GM12878 (cell line): Measurements from ENCODE around the gene FXN. TPM values are rescaled to one million over a fixed set of nuclear protein-coding genes. Genes with fewer than 3 reads are reported as not detected.

Source experiments
- ATAC-seq: fragments of 200-7000 bp; cut with Tn5 transposase; 3 replicates; pipeline ENCODE4 v1.9.1; 2020; ENCODE audit warnings: mild to moderate bottlenecking, moderate library complexity
- BruUV-seq: library from RNA; stranded (reverse); fragments of 400-500 nt; replicated peaks from 2 replicates; lab custom pipeline; 2021; lab: Mats Ljungman, UMichigan
- CTCF ChIA-PET: fragments of 300-600 bp; sonication (Branson Sonifier 250); formaldehyde crosslinking; extraction: SDS; loops from one replicate; lab custom pipeline; 2021; ENCODE audit warnings: inconsistent platforms; lab: Yijun Ruan, JAX
- POLR2A ChIA-PET: fragments of 350-600 bp; formaldehyde crosslinking; extraction: SDS; loops from one replicate; lab custom pipeline; 2021; ENCODE audit warnings: inconsistent platforms; lab: Charles Lee
- RAD21 ChIA-PET: fragments of 300-600 bp; sonication (Branson Sonifier 250); formaldehyde crosslinking; loops from one replicate; lab custom pipeline; 2023; ENCODE audit warnings: antibody characterized with exemption; ENCODE audit not compliant: unreplicated experiment; lab: Charles Lee
- SMC1A ChIA-PET: fragments of 300-600 bp; sonication (Branson Sonifier 250); formaldehyde crosslinking; loops from one replicate; lab custom pipeline; 2023; ENCODE audit not compliant: unreplicated experiment, uncharacterized antibody; lab: Charles Lee
- DNase-seq: peaks from one replicate; pipeline ENCODE4 v3.0.0-alpha.2; 2011; ENCODE audit warnings: low read depth, low spot score
- FAIRE-seq: peaks from 3 replicates; lab custom pipeline; 2011; peaks lifted over from hg19 to GRCh38; lab: Jason Lieb, UNC
- H2AFZ ChIP-seq: 2 replicates; pipeline ENCODE4 v1.6.0; 2011; ENCODE audit warnings: low read depth, low read length, control low read depth; ENCODE audit not compliant: control insufficient read depth
- H3K27ac ChIP-seq: 2 replicates; pipeline ENCODE4 v1.5.1; 2011; ENCODE audit warnings: control low read depth; ENCODE audit not compliant: control insufficient read depth, insufficient read depth
- H3K27me3 ChIP-seq, 2 experiments: replicated peaks in 1 of 2; 2 replicates each; pipeline versions ENCODE4 v1.6.0 to v1.6.1; 2011; ENCODE audit warnings: low read length in 1 of 2; ENCODE audit not compliant: control insufficient read depth in 2 of 2, insufficient read depth in 2 of 2
- H3K36me3 ChIP-seq, 2 experiments: 2 replicates each; pipeline ENCODE4 v1.5.1; 2011; ENCODE audit warnings: low read length in 1 of 2; ENCODE audit not compliant: control insufficient read depth in 2 of 2, insufficient read depth in 2 of 2
- H3K4me1 ChIP-seq: 2 replicates; pipeline ENCODE4 v1.6.1; 2011; ENCODE audit warnings: mild to moderate bottlenecking, low read length, moderate library complexity, mixed read lengths; ENCODE audit not compliant: control insufficient read depth, insufficient read depth
- H3K4me2 ChIP-seq: 2 replicates; pipeline ENCODE4 v1.6.0; 2011; ENCODE audit warnings: control low read depth; ENCODE audit not compliant: control insufficient read depth, insufficient read depth
- H3K4me3 ChIP-seq: fragments of 200-600 bp; sonication (generic); 2 replicates; pipeline ENCODE4 v1.5.1; 2016
- H3K79me2 ChIP-seq: 2 replicates; pipeline ENCODE4 v1.6.0; 2011; ENCODE audit warnings: low read length; ENCODE audit not compliant: control insufficient read depth, insufficient read depth
- H3K9ac ChIP-seq: 2 replicates; pipeline ENCODE4 v1.8.0; 2011; ENCODE audit warnings: low read length, control low read depth, mixed read lengths; ENCODE audit not compliant: control insufficient read depth, insufficient read depth
- H3K9me3 ChIP-seq: replicated peaks from 3 replicates; pipeline ENCODE4 v1.5.1; 2011; ENCODE audit warnings: mild to moderate bottlenecking, low read length; ENCODE audit not compliant: control insufficient read depth, insufficient read depth
- H4K20me1 ChIP-seq: 2 replicates; pipeline ENCODE4 v1.6.0; 2011; ENCODE audit not compliant: control insufficient read depth, insufficient read depth
- EP300 ChIP-seq, 2 experiments: fragments of 150-350 bp in 1 of 2; IDR thresholded peaks; 2 replicates each; pipeline ENCODE4 v1.6.1; 2011 to 2012; ENCODE audit warnings: low read depth in 2 of 2, low read length in 2 of 2, borderline replicate concordance in 1 of 2, improper control_type of control experiment in 1 of 2, inconsistent platforms in 1 of 2; ENCODE audit not compliant: control insufficient read depth in 1 of 2
- HDAC2 ChIP-seq: fragments of 200-600 bp; sonication (generic); IDR thresholded peaks from 2 replicates; pipeline ENCODE4 v1.6.1; 2017
- NBN ChIP-seq: fragments of 450-650 bp; IDR thresholded peaks from 2 replicates; pipeline ENCODE4 v1.6.1; 2016
- SP1 ChIP-seq: IDR thresholded peaks from one replicate; pipeline ENCODE4 v1.6.1; 2011; ENCODE audit warnings: low read depth, low read length
- ZNF622 ChIP-seq: fragments of 450-650 bp; IDR thresholded peaks from 2 replicates; pipeline ENCODE4 v1.6.1; 2017; ENCODE audit warnings: mild to moderate bottlenecking, inconsistent platforms
- WGBS: methylation state at CpG from one replicate; pipeline ENCODE4 v1.1.6; 2016; ENCODE audit warnings: low lambda C conversion rate; ENCODE audit not compliant: insufficient replicate concordance, insufficient coverage; ENCODE audit errors: missing lambda C conversion rate; 5-methylcytosine and 5-hydroxymethylcytosine counted together
- in situ Hi-C: fragments of 300-500 bp; cut with MboI; formaldehyde crosslinking; loops from 9 replicates; pipeline ENCODE4 v1.14.3; 2018; ENCODE audit warnings: mixed read lengths
- intact Hi-C: fragments of 100-400 bp; cut with micrococcal nuclease; formaldehyde crosslinking; loops from one replicate; pipeline ENCODE4 v1.14.2; 2022; ENCODE audit not compliant: unreplicated experiment
- polyA plus RNA-seq, 11 experiments: library from polyadenylated mRNA; depleted of rRNA in 4 of 11; unstranded in 6 of 11; stranded (reverse) in 5 of 11; fragments of >200 nt; fragmentation: Nextera tagmentation in 4 of 11; fragmentation: Illumina TruSeq in 1 of 11; extraction: Ambion mirVana in 4 of 11; extraction: Trizol in 1 of 11; gene quantifications; 1 replicate in 1 of 11; 2 replicates in 10 of 11; pipeline versions ENCODE4 v1.2.1 to v1.2.3, GENCODE V29; 2011 to 2016; ENCODE audit warnings: inconsistent platforms in 2 of 11, missing spikeins in 2 of 11, low read depth in 1 of 11
- total RNA-seq, 4 experiments: library from RNA; depleted of rRNA in 3 of 4; stranded (reverse); fragments of >200 nt in 3 of 4; fragmentation: Illumina TruSeq in 1 of 4; extraction: Trizol in 1 of 4; gene quantifications; 2 replicates each; pipeline versions ENCODE4 v1.2.1 to v1.2.3, GENCODE V29; 2013 to 2021
- TF ChIP-seq, protein P1 (sequence below), 3 experiments: IDR thresholded peaks in 2 of 3; conservative IDR thresholded peaks in 1 of 3; 2 replicates each; pipeline ENCODE4 v1.5.1; 2011; ENCODE audit warnings: low read depth in 3 of 3, low read length in 3 of 3, mild to moderate bottlenecking in 3 of 3, control low read depth in 2 of 3, moderate library complexity in 2 of 3, inconsistent platforms in 1 of 3, mixed read lengths in 1 of 3; ENCODE audit not compliant: control insufficient read depth in 2 of 3, insufficient read depth in 1 of 3; ENCODE audit errors: extremely low read depth in 1 of 3
- TF ChIP-seq, protein P2 (sequence below): fragments of 450-650 bp; formaldehyde crosslinking; IDR thresholded peaks from 2 replicates; pipeline ENCODE4 v1.4.0; 2022; ENCODE audit warnings: mild to moderate bottlenecking, moderate library complexity

Gene FXN
- total and polyA plus RNA-seq, 10 of the 15 experiments (the other 5 are each of a cell fraction or from before 2014, with no cell fraction given), result 7.3 to 78.0 (median 23.2) TPM

DNA sequence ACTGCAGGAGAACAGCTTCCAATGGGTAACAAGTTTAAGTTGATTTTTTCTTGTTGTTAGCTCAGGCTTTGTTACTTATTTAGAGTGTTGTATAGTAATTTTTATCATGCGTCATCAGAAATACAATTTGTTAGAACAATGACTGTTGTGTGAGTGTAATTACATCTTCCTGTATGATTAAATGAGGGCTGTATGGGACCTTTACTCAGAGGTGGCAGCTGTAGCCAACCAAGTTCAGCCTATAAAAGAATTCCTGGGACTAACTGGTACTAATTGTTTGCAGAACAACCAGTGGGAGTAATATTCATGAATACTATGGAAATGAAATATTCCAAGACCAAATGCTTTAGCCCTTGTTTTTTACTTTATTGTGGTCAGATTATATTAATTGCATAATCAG lies 107.7 kb downstream of the FXN start:
- H4K20me1 ChIP-seq, result no peaks in the 10 kb centered on the region
- ATAC-seq (no peak), DNase-seq (no peak), FAIRE-seq (no peak)
- no peaks in the 10 kb centered on the region for H3K79me2 ChIP-seq
- intact Hi-C loops, result no loop called here
- no peak overlapping the region for H3K27ac ChIP-seq
- no peak overlapping the region for H3K4me2 ChIP-seq
- no peaks in the 10 kb centered on the region for H3K27me3 ChIP-seq
- CTCF ChIA-PET, result interaction anchor here (0.6 to 1.3 kb wide), 2 partner anchors 35 to 50 kb away, joined by 3 to 4 read pairs; no protein-coding TSS in a partner anchor
- no peaks in the 10 kb centered on the region for H3K36me3 ChIP-seq
- no peak overlapping the region for H2AFZ ChIP-seq
- SMC1A ChIA-PET, result interaction anchor here (0.6 to 1.3 kb wide), 2 partner anchors 10 to 68 kb away, joined by 3 to 4 read pairs; no protein-coding TSS in a partner anchor
- 95% methylated on average over 1 of the region's 1 CpG for WGBS
- H3K9me3 ChIP-seq, result no peaks in the 10 kb centered on the region
- RAD21 ChIA-PET, result no interaction called here
- H3K4me3 ChIP-seq, result no peak overlapping the region
- BruUV-seq, result no TSS peak
- TF ChIP-seq ZNF622 (no peak), HDAC2 (no peak), NBN (no peak), EP300 (IDR thresholded peaks at IDR 0.05; ENCODE audit: borderline replicate concordance in 1 of 2, control insufficient read depth in 1 of 2, low read depth in 2 of 2, low read length in 2 of 2) (no peak), SP1 (no peak)
- TF ChIP-seq, protein P1, sequence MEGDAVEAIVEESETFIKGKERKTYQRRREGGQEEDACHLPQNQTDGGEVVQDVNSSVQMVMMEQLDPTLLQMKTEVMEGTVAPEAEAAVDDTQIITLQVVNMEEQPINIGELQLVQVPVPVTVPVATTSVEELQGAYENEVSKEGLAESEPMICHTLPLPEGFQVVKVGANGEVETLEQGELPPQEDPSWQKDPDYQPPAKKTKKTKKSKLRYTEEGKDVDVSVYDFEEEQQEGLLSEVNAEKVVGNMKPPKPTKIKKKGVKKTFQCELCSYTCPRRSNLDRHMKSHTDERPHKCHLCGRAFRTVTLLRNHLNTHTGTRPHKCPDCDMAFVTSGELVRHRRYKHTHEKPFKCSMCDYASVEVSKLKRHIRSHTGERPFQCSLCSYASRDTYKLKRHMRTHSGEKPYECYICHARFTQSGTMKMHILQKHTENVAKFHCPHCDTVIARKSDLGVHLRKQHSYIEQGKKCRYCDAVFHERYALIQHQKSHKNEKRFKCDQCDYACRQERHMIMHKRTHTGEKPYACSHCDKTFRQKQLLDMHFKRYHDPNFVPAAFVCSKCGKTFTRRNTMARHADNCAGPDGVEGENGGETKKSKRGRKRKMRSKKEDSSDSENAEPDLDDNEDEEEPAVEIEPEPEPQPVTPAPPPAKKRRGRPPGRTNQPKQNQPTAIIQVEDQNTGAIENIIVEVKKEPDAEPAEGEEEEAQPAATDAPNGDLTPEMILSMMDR (IDR thresholded peaks at IDR 0.05 in 2 of 3, conservative IDR thresholded peaks at IDR 0.05 in 1 of 3; ENCODE audit: control insufficient read depth in 2 of 3, extremely low read depth in 1 of 3, insufficient read depth in 1 of 3, low read depth in 3 of 3, low read length in 3 of 3), result no peak
- TF ChIP-seq, protein P2, sequence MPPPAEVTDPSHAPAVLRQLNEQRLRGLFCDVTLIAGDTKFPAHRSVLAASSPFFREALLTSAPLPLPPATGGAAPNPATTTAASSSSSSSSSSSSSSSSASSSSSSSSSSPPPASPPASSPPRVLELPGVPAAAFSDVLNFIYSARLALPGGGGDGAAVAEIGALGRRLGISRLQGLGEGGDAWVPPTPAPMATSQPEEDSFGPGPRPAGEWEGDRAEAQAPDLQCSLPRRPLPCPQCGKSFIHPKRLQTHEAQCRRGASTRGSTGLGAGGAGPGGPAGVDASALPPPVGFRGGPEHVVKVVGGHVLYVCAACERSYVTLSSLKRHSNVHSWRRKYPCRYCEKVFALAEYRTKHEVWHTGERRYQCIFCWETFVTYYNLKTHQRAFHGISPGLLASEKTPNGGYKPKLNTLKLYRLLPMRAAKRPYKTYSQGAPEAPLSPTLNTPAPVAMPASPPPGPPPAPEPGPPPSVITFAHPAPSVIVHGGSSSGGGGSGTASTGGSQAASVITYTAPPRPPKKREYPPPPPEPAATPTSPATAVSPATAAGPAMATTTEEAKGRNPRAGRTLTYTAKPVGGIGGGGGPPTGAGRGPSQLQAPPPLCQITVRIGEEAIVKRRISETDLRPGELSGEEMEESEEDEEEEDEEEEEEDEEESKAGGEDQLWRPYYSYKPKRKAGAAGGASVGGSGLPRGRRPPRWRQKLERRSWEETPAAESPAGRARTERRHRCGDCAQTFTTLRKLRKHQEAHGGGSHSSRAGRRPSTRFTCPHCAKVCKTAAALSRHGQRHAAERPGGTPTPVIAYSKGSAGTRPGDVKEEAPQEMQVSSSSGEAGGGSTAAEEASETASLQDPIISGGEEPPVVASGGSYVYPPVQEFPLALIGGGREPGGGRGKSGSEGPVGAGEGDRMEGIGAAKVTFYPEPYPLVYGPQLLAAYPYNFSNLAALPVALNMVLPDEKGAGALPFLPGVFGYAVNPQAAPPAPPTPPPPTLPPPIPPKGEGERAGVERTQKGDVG (CRISPR knock-in tag), result no peak
- no peak overlapping the region for H3K9ac ChIP-seq
- H3K4me1 ChIP-seq, result no peaks in the 10 kb centered on the region
- in situ Hi-C loops, result no loop called here
- POLR2A ChIA-PET, result no interaction called here
